Measurements from ENCODE around the gene GPC6.

Gene GPC6

DNA sequence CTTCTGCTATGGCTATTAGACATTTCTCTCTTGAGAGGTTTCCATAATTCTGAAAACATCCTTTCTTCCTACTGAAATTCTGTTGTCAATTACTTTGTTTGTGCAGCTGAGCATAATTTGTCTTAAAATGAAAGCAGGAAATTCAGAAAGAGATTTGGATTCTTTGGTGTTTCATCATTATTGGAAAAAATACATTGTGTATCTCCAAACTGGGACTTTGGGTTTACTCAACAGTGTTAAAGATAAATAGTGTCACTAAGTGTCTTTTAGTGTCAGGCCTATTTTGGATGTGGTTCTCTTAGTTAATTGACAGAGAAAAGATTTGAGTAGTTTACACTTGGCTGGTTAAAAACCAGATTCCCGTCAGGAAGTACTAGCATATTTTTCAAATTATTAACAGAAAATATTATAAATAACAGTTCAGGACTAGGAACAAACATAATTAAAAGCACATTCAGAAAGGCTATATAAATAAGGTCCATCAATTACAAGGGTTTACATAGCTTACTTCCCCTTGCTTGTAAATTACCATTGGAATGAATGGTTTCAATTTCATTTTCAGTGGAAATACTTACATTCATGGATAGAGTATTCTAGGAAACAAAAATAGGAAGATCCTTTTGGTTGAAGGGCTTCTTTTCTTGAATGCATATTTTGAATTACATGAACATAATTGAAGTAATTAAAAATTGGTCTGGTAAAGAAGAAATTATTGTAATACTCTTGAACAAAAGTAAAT, 483.1 kb downstream of the GPC6 start:
- DNase-seq: no peak

DNA sequence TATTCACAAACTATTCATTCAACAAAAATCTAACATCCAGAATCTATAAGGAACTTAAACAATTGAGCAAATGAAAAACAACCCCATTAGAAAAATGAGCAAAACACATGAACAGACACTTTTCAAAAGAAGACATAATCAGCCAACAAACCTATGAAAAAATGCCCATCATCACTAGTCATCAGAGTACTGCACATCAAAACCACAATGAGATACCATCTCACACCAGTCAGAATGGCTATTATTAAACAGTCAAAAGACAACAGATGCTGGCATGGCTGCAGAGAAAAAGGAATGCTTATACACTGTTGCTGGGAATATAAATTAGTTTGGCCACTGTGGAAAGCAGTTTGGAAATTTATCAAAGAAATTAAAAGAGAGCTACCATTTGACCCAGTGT, 487.6 kb downstream of the GPC6 start:
- no peak for DNase-seq

DNA sequence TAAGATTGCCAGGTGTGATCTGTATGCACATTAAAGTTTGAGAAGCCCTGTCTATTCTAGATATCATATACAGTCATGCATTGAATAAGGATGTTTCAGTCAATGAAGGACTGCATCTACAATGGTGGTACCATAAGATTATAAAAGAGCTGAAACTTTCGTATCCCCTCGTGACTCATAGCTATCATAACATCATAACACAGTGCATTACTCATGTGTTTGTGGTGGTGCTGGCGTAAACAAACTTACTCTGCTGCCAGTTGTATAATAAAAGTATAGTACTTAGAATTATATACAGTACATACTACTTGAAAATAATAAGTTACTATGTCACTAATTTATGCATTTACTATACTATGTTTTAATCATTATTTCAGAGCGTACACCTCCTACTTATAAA, 489.3 kb downstream of the GPC6 start:
- no peak for DNase-seq

- DNase-seq: no peak
Observed at GRCh38 chr13:93716623-93717022, 490.0 kb downstream of the GPC6 start.

DNA sequence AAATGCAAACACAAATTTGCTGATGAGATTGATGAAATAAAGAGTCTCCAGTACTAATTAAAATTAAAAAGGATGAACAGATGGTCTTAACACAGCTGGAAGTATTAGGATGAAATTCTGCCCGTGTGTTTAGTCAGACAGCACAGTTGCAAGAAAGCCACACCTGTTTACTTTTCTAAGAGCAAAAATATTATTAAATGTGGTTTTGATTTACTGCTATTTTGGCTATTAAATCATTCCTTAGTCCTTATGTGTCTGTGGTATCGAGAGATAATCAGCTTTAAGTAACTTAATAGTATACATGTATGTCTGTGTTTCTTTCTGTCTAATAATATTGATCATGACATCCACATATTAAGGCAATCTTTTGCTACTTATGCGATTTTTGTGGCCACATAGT, 494.9 kb downstream of the GPC6 start:
- DNase-seq: no peak

DNA sequence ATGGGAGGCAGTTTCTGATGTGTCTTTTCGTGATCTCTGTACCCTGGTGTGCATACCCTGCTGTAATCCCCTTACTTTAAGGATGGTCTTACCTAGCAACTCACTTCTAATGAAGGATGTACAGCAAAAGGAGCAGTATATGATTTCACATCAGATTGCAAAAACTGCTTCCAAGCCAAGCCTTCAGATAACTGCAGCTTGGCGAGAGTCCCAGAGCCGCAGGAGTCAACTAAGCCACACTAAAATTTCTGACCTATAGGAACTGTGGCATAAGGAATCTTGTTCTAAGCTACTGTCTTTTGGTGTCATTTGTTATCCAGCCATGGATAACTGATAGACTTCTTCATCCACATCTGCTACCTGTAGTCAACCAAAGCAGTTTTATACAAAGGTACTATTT, 496.7 kb downstream of the GPC6 start:
- DNase-seq: no peak

GRCh38 chr13:93724187-93724586, 497.6 kb downstream of the GPC6 start:
- no peak for DNase-seq

DNA sequence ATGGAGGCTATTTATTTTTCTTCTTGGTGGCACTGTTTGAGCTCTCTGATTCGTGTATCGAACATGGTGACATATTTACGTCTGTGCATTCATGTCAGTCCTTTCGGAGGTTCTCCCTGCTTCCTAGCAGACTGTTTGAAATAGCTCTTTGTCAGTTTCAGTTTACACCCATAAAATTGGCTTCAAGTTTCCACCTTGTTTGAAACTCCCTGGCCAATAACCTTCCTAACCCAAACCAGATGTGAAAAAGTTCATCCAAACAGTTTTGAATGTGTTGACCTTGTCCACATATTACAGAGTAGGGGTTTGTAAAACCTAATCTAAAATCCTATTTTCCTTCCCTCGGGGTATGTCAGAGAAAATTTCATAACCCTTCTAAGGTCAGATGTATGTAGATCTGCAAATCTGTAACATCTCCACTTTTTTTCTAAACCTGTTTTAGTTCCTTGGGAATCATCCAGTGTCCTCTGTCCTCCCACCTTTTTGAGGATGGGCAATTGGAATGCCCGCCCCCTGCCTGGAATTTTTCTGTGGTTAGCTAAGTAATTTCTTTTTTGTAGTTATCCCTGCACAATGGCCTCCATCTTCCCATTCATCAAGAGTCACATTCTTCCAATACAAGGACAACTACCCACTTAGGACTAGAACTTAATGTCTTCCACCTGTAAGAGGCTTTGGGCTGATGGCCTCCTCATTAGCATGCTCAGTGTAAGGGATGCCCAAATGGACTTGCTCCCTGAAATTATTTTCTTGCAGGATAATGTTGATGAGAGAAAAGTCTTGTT, 499.8 kb downstream of the GPC6 start:
- DNase-seq: no peak

GRCh38 chr13:93727211-93728141, 500.9 kb downstream of the GPC6 start:
- no peak for DNase-seq

DNA sequence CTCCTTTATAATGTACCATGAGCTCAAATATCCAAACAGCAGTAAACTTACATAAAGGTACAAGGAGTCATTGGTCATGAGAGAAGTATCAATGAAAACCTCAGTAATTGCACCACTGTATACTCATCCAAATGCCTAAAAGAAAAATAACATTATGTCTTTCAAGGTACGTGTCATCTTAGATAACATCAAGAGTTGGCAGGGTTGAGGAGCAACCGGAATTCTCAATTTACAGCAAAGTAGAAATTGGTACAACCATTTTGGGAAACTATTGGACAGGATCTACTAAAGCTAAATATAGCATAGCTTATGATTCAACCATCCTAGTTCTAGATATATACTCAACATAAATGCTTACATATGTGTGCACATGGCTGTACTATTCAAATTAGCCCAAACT, 502.8 kb downstream of the GPC6 start:
- no peak for DNase-seq

- no peak for DNase-seq
Observed at GRCh38 chr13:93730780-93731179, 504.2 kb downstream of the GPC6 start.

DNA sequence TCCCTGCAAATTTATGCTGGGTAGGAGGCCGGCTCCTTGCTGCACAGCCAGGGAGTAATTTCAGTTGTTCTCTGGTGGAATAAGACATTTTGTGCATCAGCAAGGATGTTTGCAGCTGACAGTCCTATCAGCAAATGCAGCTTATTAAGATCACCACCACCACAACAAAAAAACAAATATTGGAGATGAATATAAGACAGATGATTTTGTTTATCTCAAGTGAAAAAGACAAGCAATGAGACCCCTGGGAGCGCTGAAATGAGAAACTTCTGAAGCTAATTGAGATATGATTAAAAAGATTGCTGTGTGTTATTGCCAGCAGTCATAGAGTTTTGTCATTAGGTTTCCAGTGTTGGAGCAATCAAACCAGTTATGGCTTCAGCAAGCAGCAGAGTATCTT, 505.6 kb downstream of the GPC6 start:
- DNase-seq: no peak

- no peak for DNase-seq
Observed at GRCh38 chr13:93736081-93736480, 509.5 kb downstream of the GPC6 start.

DNA sequence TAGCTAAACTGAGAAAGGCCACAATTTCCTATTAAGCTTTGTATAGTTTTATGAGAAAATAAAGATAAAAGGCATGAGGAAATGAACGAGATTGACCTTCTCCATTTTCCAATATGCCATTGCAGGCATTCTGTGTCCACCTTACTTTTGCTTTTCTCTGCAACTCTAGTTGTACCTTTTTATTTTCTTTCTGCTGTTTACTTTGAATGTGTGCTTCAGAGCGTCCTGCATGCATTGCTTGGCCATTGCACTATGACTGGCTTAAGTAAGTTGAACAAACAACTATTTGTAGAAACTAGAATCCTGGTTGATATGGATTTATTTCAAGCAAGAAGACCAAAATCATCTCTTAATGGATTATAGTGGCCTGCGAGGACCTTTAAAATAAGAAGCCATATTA, 510.3 kb downstream of the GPC6 start:
- DNase-seq: no peak

GRCh38 chr13:93740334-93740733, 513.7 kb downstream of the GPC6 start:
- no peak for DNase-seq

- DNase-seq: no peak
Observed at GRCh38 chr13:93744033-93744432, 517.4 kb downstream of the GPC6 start.

- no peak for DNase-seq
Observed at GRCh38 chr13:93744886-93745285, 518.3 kb downstream of the GPC6 start.

DNA sequence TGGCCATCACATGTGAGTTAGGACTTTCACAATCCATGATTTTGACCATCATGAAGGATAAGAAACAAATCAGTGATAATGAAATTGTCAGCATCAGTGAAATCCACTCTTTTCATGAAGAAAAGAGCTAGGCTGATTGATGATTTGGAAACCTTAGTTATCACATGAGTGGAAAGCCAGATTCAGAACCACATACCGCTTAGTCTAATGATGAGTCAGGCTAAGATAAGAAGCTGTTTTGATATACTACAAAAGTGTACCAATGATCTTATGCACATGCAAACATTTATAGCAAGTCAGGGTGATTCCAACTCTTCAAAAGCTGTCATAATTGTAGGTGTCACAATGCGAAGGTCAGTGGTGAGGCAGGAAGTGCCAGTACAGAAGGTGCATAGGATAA, 519.3 kb downstream of the GPC6 start:
- no peak for DNase-seq

- no peak for DNase-seq
Observed at GRCh38 chr13:93746589-93746988, 520.0 kb downstream of the GPC6 start.

GRCh38 chr13:93750676-93751075, 524.1 kb downstream of the GPC6 start:
- DNase-seq: no peak

GRCh38 chr13:93751117-93751516, 524.5 kb downstream of the GPC6 start:
- DNase-seq: no peak

DNA sequence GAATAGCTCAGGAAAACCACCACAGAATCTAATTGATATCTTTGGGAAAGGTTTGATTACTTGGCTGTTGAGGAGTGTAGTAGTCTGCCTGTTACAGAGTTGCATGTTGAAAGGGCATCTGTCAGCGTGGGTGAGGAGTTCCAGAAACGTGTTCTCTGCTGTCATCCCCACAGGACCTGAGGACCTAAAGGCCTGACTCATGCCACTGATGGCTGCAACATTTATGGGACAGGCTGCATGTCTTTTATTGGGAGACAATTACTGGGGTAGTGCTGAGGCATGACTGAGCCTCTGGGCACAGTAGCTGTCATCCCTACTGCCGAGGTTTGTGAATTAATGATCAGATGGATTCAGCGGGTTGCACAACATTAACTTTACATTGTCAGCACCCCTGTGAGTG, 525.9 kb downstream of the GPC6 start:
- no peak for DNase-seq

- no peak for DNase-seq
Observed at GRCh38 chr13:93753639-93754038, 527.0 kb downstream of the GPC6 start.

GRCh38 chr13:93755341-93755740, 528.7 kb downstream of the GPC6 start:
- DNase-seq: no peak
